IMR-90 (cell line): ENCODE data around the gene FAM217A. TPM values are rescaled to one million over a fixed set of nuclear protein-coding genes. Genes with fewer than 3 reads are reported as not detected.

Experiments used
- ATAC-seq: fragments of 200-7000 bp; cut with Tn5 transposase; 2 replicates; pipeline ENCODE4 v1.9.1; 2020; ENCODE audit warnings: low read depth, mild to moderate bottlenecking, moderate library complexity
- BruUV-seq: library from RNA; stranded (reverse); fragments of 400-500 nt; replicated peaks from 2 replicates; lab custom pipeline; 2021; lab: Mats Ljungman, UMichigan
- CTCF ChIA-PET: fragments of 300-600 bp; formaldehyde crosslinking; extraction: SDS; loops from one replicate; lab custom pipeline; 2021; ENCODE audit warnings: antibody characterized with exemption; lab: Yijun Ruan, JAX
- POLR2A ChIA-PET: fragments of 300-600 bp; sonication (Branson Sonifier 250); formaldehyde crosslinking; loops from one replicate; lab custom pipeline; 2022; ENCODE audit warnings: antibody characterized with exemption; ENCODE audit not compliant: unreplicated experiment; lab: Charles Lee
- DNase-seq: peaks from one replicate; pipeline ENCODE4 v3.0.0; 2013
- H2AFZ ChIP-seq: replicated peaks from 2 replicates; pipeline ENCODE3; 2013; ENCODE audit warnings: low read length, mild to moderate bottlenecking; ENCODE audit not compliant: poor library complexity
- H2AK5ac ChIP-seq: 2 replicates; pipeline ENCODE4 v1.6.1; 2013; ENCODE audit warnings: low read depth, low read length, inconsistent platforms
- H2AK9ac ChIP-seq: replicated peaks from 2 replicates; pipeline ENCODE3; 2013; ENCODE audit warnings: mild to moderate bottlenecking, low read depth, low read length, moderate library complexity; ENCODE audit not compliant: poor library complexity
- H2BK120ac ChIP-seq: 2 replicates; pipeline ENCODE4 v1.6.1; 2013; ENCODE audit warnings: low read depth, low read length, inconsistent platforms
- H2BK15ac ChIP-seq: 3 replicates; pipeline ENCODE4 v1.6.1; 2013; ENCODE audit warnings: low read depth, low read length, inconsistent platforms
- H2BK20ac ChIP-seq: 2 replicates; pipeline ENCODE4 v1.6.1; 2013; ENCODE audit warnings: low read depth, mild to moderate bottlenecking, inconsistent platforms, low read length, moderate library complexity
- H2BK5ac ChIP-seq: 2 replicates; pipeline ENCODE4 v1.6.1; 2013; ENCODE audit warnings: mild to moderate bottlenecking, low read depth, low read length, inconsistent platforms; ENCODE audit not compliant: poor library complexity, severe bottlenecking
- H3K14ac ChIP-seq: replicated peaks from 2 replicates; pipeline ENCODE4 v1.6.1; 2013; ENCODE audit warnings: low read depth, low read length, inconsistent platforms
- H3K18ac ChIP-seq: 2 replicates; pipeline ENCODE4 v1.6.1; 2013; ENCODE audit warnings: low read depth, low read length, control low read depth
- H3K23ac ChIP-seq: 2 replicates; pipeline ENCODE4 v1.6.1; 2013; ENCODE audit warnings: low read depth, low read length, inconsistent platforms
- H3K27ac ChIP-seq: 2 replicates; pipeline ENCODE4 v1.5.1; 2013; ENCODE audit warnings: mild to moderate bottlenecking, control low read depth, low read length; ENCODE audit not compliant: insufficient read depth
- H3K27me3 ChIP-seq: 2 replicates; pipeline ENCODE4 v1.6.1; 2013; ENCODE audit warnings: low read length; ENCODE audit not compliant: control insufficient read depth, insufficient read depth
- H3K36me3 ChIP-seq: 2 replicates; pipeline ENCODE4 v1.6.1; 2013; ENCODE audit warnings: low read length, mixed read lengths; ENCODE audit not compliant: control insufficient read depth, insufficient read depth
- H3K4ac ChIP-seq: 2 replicates; pipeline ENCODE4 v1.6.1; 2013; ENCODE audit warnings: low read depth, low read length, inconsistent platforms
- H3K4me1 ChIP-seq: 2 replicates; pipeline ENCODE4 v1.6.1; 2013; ENCODE audit warnings: low read length, mixed read lengths; ENCODE audit not compliant: control insufficient read depth, insufficient read depth
- H3K4me2 ChIP-seq: 2 replicates; pipeline ENCODE4 v1.6.1; 2013; ENCODE audit warnings: low read depth, mild to moderate bottlenecking, control low read depth, low read length, moderate library complexity
- H3K4me3 ChIP-seq: 2 replicates; pipeline ENCODE4 v1.5.1; 2013; ENCODE audit warnings: low read depth, mild to moderate bottlenecking, control low read depth, low read length, moderate library complexity; ENCODE audit not compliant: insufficient read depth
- H3K56ac ChIP-seq: 2 replicates; pipeline ENCODE4 v1.6.1; 2013; ENCODE audit warnings: low read length, inconsistent platforms; ENCODE audit not compliant: insufficient read depth; ENCODE audit errors: extremely low read depth
- H3K79me1 ChIP-seq, 2 experiments: 2 replicates each; pipeline ENCODE4 v1.6.1; 2013; ENCODE audit warnings: low read length in 2 of 2, inconsistent platforms in 1 of 2, low read depth in 1 of 2
- H3K9ac ChIP-seq: 2 replicates; pipeline ENCODE4 v1.6.1; 2013; ENCODE audit warnings: low read depth, low read length, control low read depth
- H3K9me1 ChIP-seq: 2 replicates; pipeline ENCODE4 v1.6.1; 2013; ENCODE audit warnings: low read length, inconsistent platforms; ENCODE audit not compliant: insufficient read depth
- H3K9me3 ChIP-seq: 2 replicates; pipeline ENCODE4 v1.6.1; 2013; ENCODE audit warnings: low read length; ENCODE audit not compliant: control insufficient read depth, insufficient read depth
- H4K20me1 ChIP-seq: 2 replicates; pipeline ENCODE4 v1.6.1; 2013; ENCODE audit warnings: low read length, inconsistent platforms; ENCODE audit not compliant: insufficient read depth
- H4K5ac ChIP-seq: 2 replicates; pipeline ENCODE4 v1.6.1; 2013; ENCODE audit warnings: mild to moderate bottlenecking, low read depth, low read length, control low read depth
- H4K8ac ChIP-seq, 2 experiments: 2 replicates each; pipeline ENCODE4 v1.6.1; 2013; ENCODE audit warnings: low read depth in 2 of 2, low read length in 2 of 2, control low read depth in 1 of 2, inconsistent platforms in 1 of 2
- H4K91ac ChIP-seq: 2 replicates; pipeline ENCODE4 v1.6.1; 2013; ENCODE audit warnings: low read depth, low read length, inconsistent platforms; ENCODE audit not compliant: insufficient read depth
- BHLHE40 ChIP-seq: fragments of 150-350 bp; IDR thresholded peaks from 2 replicates; pipeline ENCODE4 v1.6.1; 2016; ENCODE audit warnings: mild to moderate bottlenecking, low read depth, low read length
- CHD1 ChIP-seq: IDR thresholded peaks from 2 replicates; pipeline ENCODE4 v1.6.1; 2012; ENCODE audit warnings: low read depth, low read length, improper control_type of control experiment
- MAZ ChIP-seq: IDR thresholded peaks from 2 replicates; pipeline ENCODE4 v1.6.1; 2012; ENCODE audit warnings: low read depth, mild to moderate bottlenecking, low read length, improper control_type of control experiment, moderate library complexity, borderline replicate concordance
- RAD21 ChIP-seq: IDR thresholded peaks from 2 replicates; pipeline ENCODE4 v1.6.1; 2012; ENCODE audit warnings: low read length, improper control_type of control experiment
- RCOR1 ChIP-seq: IDR thresholded peaks from 2 replicates; pipeline ENCODE4 v1.6.1; 2012; ENCODE audit warnings: mild to moderate bottlenecking, low read length, improper control_type of control experiment; ENCODE audit not compliant: insufficient replicate concordance
- RFX5 ChIP-seq: IDR thresholded peaks from 2 replicates; pipeline ENCODE4 v1.8.0; 2012; ENCODE audit warnings: low read depth, mild to moderate bottlenecking, low read length, moderate library complexity
- SMC3 ChIP-seq: fragments of 150-350 bp; IDR thresholded peaks from 2 replicates; pipeline ENCODE4 v1.6.1; 2016; ENCODE audit warnings: low read depth, mild to moderate bottlenecking, antibody characterized with exemption, low read length, moderate library complexity
- WGBS, 2 experiments: methylation state at CpG; one replicate each; pipeline versions ENCODE4 v1.1.5 to v1.1.7; 2013; ENCODE audit warnings: missing lambda C conversion rate in 2 of 2; ENCODE audit not compliant: insufficient read length in 1 of 2; ENCODE audit errors: extremely low coverage in 2 of 2; 5-methylcytosine and 5-hydroxymethylcytosine counted together
- dilution Hi-C: fragments of 300-500 bp; cut with HindIII; formaldehyde crosslinking; loops from one replicate; pipeline ENCODE4 v1.14.3; 2018; ENCODE audit warnings: low sequenced_read_pairs; ENCODE audit not compliant: unreplicated experiment
- in situ Hi-C: fragments of 300-500 bp; cut with MboI; formaldehyde crosslinking; loops from 3 replicates; pipeline ENCODE4 v1.14.3; 2019; ENCODE audit warnings: low sequenced_read_pairs, inconsistent platforms, mixed read lengths
- intact Hi-C: fragments of 100-400 bp; cut with micrococcal nuclease; formaldehyde crosslinking; loops from 2 replicates; pipeline ENCODE4 v1.10.0; 2022
- polyA plus RNA-seq, 3 experiments: library from polyadenylated mRNA; depleted of rRNA; stranded (reverse); fragments of >200 nt; gene quantifications; 2 replicates each; pipeline ENCODE4 v1.2.3, GENCODE V29; 2012; ENCODE audit warnings: low replicate concordance in 1 of 3
- total RNA-seq: library from RNA; depleted of rRNA; stranded (reverse); fragments of >200 nt; gene quantifications from 2 replicates; pipeline ENCODE4 v1.2.3, GENCODE V29; 2012
- TF ChIP-seq, protein P1 (sequence below): fragments of 150-350 bp; IDR thresholded peaks from 2 replicates; pipeline ENCODE4 v1.6.1; 2016; ENCODE audit warnings: low read depth, mild to moderate bottlenecking, low read length, moderate library complexity, borderline replicate concordance

FAM217A gene
- total and polyA plus RNA-seq, 2 of the 4 experiments (the other 2 are of a cell fraction), result not detected

DNA sequence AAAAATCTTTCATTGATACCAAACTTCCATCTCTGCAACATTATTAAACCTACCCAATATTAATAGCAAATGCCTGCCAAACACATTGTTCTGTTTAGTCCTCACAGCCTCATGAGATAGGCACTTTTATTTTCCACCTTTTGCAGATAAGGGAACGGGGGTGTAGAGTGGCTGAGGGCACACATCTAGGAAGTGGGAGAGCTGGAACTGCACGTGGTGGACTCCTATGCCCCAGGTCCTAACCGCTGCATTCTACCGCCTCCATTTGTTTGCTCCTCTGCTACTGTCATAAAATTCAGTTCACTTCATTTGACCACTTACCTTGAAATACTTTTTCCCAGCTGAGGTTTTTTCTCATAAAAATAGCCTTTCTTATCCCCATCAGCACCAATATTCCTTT lies 7.6 kb downstream of the FAM217A start:
- dilution Hi-C loops, result no loop called here

More for the DNA sequence above, 7.6 kb downstream of the FAM217A start:
- no peak overlapping the region for H3K56ac ChIP-seq
- ChIA-PET POLR2A (no interaction called here), CTCF (no interaction called here)
- H2BK120ac ChIP-seq, result no peak overlapping the region
- H4K91ac ChIP-seq, result no peak overlapping the region
- H4K20me1 ChIP-seq, result no peaks in the 10 kb centered on the region
- no peak overlapping the region for H3K9ac ChIP-seq
- H4K8ac ChIP-seq, result no peak overlapping the region
- H3K18ac ChIP-seq, result no peak overlapping the region
- no peak overlapping the region for H2AFZ ChIP-seq
- H3K14ac ChIP-seq, result no peak overlapping the region
- ATAC-seq (no peak), DNase-seq (no peak)
- no peak overlapping the region for H2BK20ac ChIP-seq
- WGBS, 2 experiments, result no CpG with 5 or more reads among the region's 4 CpGs
- in situ Hi-C loops (no loop called here), intact Hi-C loops (no loop called here)
- H4K5ac ChIP-seq, result no peak overlapping the region
- H3K9me1 ChIP-seq, result peaks cover 2% of the 10 kb centered on the region
- no peaks in the 10 kb centered on the region for H3K4me1 ChIP-seq
- no peaks in the 10 kb centered on the region for H3K9me3 ChIP-seq
- H2BK15ac ChIP-seq, result no peak overlapping the region
- no peak overlapping the region for H2BK5ac ChIP-seq
- no peak overlapping the region for H2AK5ac ChIP-seq
- no peaks in the 10 kb centered on the region for H3K79me1 ChIP-seq
- no peak overlapping the region for H3K4me3 ChIP-seq
- no peak overlapping the region for H3K27ac ChIP-seq
- H3K27me3 ChIP-seq, result no peaks in the 10 kb centered on the region
- H3K23ac ChIP-seq, result no peak overlapping the region
- 0 out of 2 replicates have a peak, but pooled peaks cover 1% of the 10 kb centered on the region for H3K36me3 ChIP-seq
- no peak overlapping the region for H2AK9ac ChIP-seq
- H3K4me2 ChIP-seq, result no peak overlapping the region
- no peak overlapping the region for H3K4ac ChIP-seq
- no TSS peak for BruUV-seq
- TF ChIP-seq BHLHE40 (no peak), MAZ (no peak), RFX5 (no peak), CHD1 (no peak), RCOR1 (no peak), SMC3 (no peak), RAD21 (no peak)
- TF ChIP-seq, protein P1, sequence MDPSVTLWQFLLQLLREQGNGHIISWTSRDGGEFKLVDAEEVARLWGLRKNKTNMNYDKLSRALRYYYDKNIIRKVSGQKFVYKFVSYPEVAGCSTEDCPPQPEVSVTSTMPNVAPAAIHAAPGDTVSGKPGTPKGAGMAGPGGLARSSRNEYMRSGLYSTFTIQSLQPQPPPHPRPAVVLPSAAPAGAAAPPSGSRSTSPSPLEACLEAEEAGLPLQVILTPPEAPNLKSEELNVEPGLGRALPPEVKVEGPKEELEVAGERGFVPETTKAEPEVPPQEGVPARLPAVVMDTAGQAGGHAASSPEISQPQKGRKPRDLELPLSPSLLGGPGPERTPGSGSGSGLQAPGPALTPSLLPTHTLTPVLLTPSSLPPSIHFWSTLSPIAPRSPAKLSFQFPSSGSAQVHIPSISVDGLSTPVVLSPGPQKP, result no peak
